DMS 273 treated with DMSO at 0.1 percent for 48 hours (cell line): Measurements from ENCODE around the gene PADI3.

ENCODE experiments used
- DNase-seq: peaks from one replicate; lab custom pipeline; 2025; lab: John Stamatoyannopoulos, UW

The PADI3 gene

GRCh38 chr1:17243274-17243673 is 5.6 kb upstream of the PADI3 start:
- DNase-seq = no peak

GRCh38 chr1:17244821-17245740 is 3.8 kb upstream of the PADI3 start:
- peak; percentile 66 for DNase-seq

GRCh38 chr1:17245816-17246325 is 3.0 kb upstream of the PADI3 start:
- no peak for DNase-seq

DNA sequence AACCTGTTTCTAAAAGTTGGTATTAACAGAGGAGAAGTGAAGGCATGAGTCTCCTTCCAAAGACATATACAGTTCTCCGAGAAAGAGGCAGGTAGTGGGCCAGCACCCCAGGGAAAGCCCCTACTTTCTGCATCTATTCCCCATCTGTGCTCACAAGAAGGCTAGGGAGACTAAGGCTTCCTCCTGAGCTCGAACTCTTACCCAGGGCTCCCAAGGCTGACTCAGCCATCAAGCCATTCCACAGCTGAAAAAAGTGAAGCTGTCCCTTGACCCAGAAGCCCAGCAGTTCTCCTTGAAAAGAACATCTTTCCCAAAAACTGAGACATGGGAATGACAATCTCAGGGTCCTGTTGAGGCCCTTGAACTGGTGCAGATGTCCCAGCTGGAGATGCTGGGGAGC is 1.9 kb upstream of the PADI3 start:
- DNase-seq = no peak

- no peak for DNase-seq
These were observed 1.7 kb downstream of the PADI3 start for GRCh38 chr1:17250601-17251000.

GRCh38 chr1:17251246-17251645 is 2.3 kb downstream of the PADI3 start:
- DNase-seq = no peak

DNA sequence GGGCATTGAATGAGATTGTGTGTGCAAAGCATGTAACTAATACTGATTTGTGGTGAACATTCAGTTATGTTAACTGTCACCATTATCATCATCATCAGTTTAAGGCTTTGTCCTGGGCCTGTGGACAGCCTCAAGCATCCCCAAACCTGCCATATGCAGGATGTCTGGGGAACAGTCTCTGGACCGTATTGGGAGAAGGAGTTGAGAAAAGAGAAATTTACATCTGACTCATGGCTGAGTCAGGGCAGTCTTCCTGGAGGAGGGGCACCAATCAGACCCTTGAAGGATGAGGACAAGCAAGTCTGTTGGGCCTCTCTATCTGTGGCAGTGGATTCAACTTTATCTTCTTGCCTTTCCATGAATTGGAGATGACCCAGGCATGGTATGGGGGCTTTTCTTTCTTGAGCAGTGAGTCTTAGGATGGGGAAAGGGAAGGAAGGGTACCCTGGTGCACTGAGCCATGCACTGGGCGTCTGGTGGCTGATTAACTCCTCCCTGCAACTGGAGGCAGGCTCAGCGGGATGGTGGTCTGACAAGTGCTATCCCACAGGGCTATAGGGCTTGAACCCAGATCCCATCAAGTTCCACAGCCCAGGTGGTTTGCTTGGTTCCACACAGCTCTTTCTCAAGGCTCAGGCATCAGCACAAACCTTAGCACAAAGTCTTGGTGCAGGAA is 2.9 kb downstream of the PADI3 start:
- no peak for DNase-seq

DNA sequence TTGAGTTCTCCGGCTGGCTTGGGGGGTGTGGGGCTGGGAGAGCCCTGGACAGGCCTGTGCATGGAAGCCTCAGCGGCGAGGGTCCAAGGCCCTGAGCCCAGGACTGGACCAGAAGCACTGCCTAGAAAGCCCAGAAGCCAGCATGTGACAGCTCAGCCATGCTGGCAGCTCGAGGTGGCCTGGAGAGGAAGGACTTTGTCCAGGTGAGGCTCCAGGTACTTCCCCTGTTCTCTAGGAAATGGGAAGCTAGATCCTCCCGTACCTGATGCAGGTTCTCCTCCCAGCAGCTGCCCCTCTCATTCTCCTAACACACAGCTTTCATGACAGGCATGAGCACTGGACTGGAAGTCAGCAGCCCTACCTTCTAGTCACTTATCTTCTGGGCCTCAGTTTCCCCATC is 6.4 kb downstream of the PADI3 start:
- no peak for DNase-seq

- DNase-seq = no peak
These were observed 9.3 kb downstream of the PADI3 start for GRCh38 chr1:17258116-17258757.

GRCh38 chr1:17258758-17259130 is 9.8 kb downstream of the PADI3 start:
- no peak for DNase-seq

GRCh38 chr1:17259233-17259873 is 10.5 kb downstream of the PADI3 start:
- no peak for DNase-seq

DNA sequence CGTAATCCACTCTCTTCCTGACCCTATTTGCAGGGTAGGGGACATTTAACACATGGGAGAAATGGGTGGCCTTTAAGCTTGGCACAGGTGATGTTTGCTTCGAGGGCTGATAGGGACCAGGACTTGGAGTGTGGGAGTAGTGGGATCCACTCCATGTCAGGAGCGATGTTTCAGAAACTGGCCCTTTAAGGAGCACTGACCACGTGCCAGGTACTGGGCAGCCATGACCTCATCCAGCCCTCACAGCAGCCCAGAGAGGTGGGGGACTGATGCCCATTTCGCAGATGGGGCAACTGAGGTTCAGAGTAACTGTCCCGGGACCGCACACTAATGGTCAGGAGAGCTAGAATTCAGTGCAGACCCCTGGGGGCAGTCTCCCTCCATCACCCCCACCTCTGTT is 11.4 kb downstream of the PADI3 start:
- DNase-seq = no peak

GRCh38 chr1:17260738-17261137 is 11.8 kb downstream of the PADI3 start:
- no peak for DNase-seq

DNA sequence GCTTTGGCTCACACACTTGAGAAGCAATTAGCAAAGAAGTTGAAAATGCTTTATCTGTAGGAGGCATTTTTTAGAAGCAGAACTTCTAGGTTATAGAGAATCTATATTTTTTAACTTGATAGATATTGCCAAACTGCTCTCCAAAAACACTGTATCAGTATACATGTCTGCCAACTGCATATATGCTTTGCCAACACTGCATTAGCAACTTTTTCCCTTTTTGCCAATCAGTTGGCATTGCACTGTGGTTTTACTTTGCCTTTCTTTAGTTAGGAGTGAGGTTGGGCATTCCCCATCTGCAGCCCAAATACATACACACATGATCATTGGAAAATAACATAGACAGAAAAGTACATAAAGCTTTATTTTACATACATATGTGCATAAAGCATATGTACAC is 15.0 kb downstream of the PADI3 start:
- DNase-seq = no peak

DNA sequence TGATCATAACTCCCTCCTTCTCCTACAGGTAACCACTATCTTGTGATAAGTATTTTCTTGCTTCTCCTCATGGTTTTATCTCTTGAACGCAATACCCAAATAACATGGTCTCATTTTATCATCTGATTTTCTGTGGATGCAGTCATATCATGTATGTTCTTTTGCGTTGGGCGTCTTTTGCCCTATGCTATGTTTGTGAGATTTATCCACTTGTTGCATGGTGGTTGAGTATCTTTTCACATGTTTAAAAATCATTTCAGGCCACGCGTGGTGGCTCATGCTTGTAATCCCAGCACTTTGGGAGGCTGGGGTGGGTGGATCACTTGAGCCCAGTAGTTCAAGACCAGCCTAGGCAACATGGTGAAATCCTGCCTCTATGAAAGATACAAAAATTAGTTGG is 15.6 kb downstream of the PADI3 start:
- no peak for DNase-seq

GRCh38 chr1:17265162-17265561 is 16.3 kb downstream of the PADI3 start:
- no peak for DNase-seq

- no peak for DNase-seq
These were observed 17.1 kb downstream of the PADI3 start for GRCh38 chr1:17265950-17266349.

GRCh38 chr1:17270891-17271765 is 22.2 kb downstream of the PADI3 start:
- no peak for DNase-seq

DNA sequence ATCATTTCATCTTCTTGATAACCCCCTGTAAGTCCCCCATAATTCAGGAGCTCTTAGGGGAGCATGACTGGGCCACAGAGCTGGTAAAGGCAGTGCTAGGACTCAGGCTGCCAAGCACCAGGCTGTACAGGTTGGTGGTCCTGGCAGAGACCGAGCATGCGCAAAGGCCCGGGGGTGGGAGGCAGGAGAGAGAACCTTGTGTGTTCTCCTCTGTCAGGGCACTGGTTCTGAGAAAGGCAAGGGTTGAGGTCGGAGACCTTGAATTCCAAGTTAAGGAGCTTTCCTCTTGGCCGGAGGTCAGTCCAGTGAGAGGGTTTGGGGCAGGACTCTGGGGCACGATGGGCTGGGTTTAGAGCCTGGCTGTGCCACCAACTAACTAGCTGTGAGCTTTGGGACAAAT is 23.2 kb downstream of the PADI3 start:
- DNase-seq = no peak

DNA sequence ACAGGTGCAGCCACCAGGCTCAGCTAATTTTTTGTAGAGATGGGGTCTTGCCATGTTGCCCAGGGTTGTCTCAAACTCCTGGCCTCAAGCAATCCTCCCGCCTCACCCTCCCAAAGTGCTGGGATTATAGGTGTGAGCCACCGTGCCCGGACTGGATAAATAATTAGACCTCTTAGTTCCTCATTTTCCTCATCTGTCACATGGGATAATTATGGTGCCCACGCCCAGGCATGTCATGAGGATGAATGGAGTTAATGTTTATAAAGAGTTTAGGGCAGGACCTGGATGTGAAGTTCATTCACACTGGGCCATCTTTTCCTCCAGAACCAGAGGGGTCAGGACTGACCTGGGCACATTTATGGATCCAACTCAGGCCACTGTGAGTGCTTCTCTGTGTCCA is 23.7 kb downstream of the PADI3 start:
- no peak for DNase-seq

GRCh38 chr1:17273096-17273495 is 24.2 kb downstream of the PADI3 start:
- DNase-seq = no peak
